ENCODE data around the gene DNPH1. TPM values are rescaled to one million over a fixed set of nuclear protein-coding genes. Genes with fewer than 3 reads are reported as not detected.

The DNPH1 gene
- total RNA-seq, 3 donors from 2014 or later = 42.7 to 69.0 (median 45.7) TPM

- ATAC-seq (no peak), DNase-seq (no peak)
- Histone ChIP-seq H3K9me3 (no peaks in the 10 kb centered on the region), H3K36me3 (ENCODE audit: low read depth) (no peaks in the 10 kb centered on the region), H3K4me3 (no peak overlapping the region), H3K4me1 (ENCODE audit: low read depth) (peaks cover 60% of the 10 kb centered on the region)
- TF ChIP-seq CTCF (IDR thresholded peaks at IDR 0.05) = no peak
- intact Hi-C loops (cut with DNase I, micrococcal nuclease) = no loop called here
Measured at GRCh38 chr6:43271944-43272343, 42.7 kb upstream of the DNPH1 start.

- intact Hi-C loops (cut with DNase I, micrococcal nuclease) = no loop called here
- Histone ChIP-seq H3K4me3 (no peak overlapping the region), H3K4me1 (ENCODE audit: low read depth) (peaks cover 53% of the 10 kb centered on the region), H3K36me3 (ENCODE audit: low read depth) (no peaks in the 10 kb centered on the region), H3K9me3 (no peaks in the 10 kb centered on the region)
- ATAC-seq (no peak), DNase-seq (peak in 2 of 3 donors; percentile 20 to 26)
- TF ChIP-seq CTCF (IDR thresholded peaks at IDR 0.05) = no peak
Measured at GRCh38 chr6:43271103-43271815, 42.0 kb upstream of the DNPH1 start.

- Histone ChIP-seq H3K4me1 (ENCODE audit: low read depth) (peaks cover 40% of the 10 kb centered on the region), H3K9me3 (no peaks in the 10 kb centered on the region), H3K36me3 (ENCODE audit: low read depth) (no peaks in the 10 kb centered on the region), H3K4me3 (no peak overlapping the region)
- ATAC-seq = peak; percentile 60
- TF ChIP-seq CTCF (IDR thresholded peaks at IDR 0.05) = no peak
- peak; percentile 77 to 89 (median 81) for DNase-seq
- intact Hi-C loops (cut with DNase I, micrococcal nuclease) = loop anchor here (2.0 to 10.0 kb wide), 2 partner anchors 21 to 65 kb away; no protein-coding TSS in a partner anchor
Measured at GRCh38 chr6:43269273-43270007, 40.2 kb upstream of the DNPH1 start.

- H3K36me3 ChIP-seq (ENCODE audit: low read depth) = no peaks in the 10 kb centered on the region
- DNase-seq = peak in 1 of 3 donors; percentile 41
- ATAC-seq = no peak
Measured at GRCh38 chr6:43268782-43269272, 39.5 kb upstream of the DNPH1 start.

GRCh38 chr6:43268355-43268700, 39.0 kb upstream of the DNPH1 start:
- ATAC-seq (no peak), DNase-seq (no peak)
- TF ChIP-seq CTCF (IDR thresholded peaks at IDR 0.05) = no peak
- Histone ChIP-seq H3K4me1 (ENCODE audit: low read depth) (peaks cover 40% of the 10 kb centered on the region), H3K36me3 (ENCODE audit: low read depth) (no peaks in the 10 kb centered on the region), H3K4me3 (no peak overlapping the region), H3K9me3 (no peaks in the 10 kb centered on the region)
- intact Hi-C loops (cut with DNase I, micrococcal nuclease) = loop anchor here (2.0 to 10.0 kb wide), 2 partner anchors 22 to 66 kb away; no protein-coding TSS in a partner anchor

More at GRCh38 chr6:43268782-43269272, 39.5 kb upstream of the DNPH1 start:
- H3K4me1 ChIP-seq (ENCODE audit: low read depth) = peaks cover 40% of the 10 kb centered on the region
- no peaks in the 10 kb centered on the region for H3K9me3 ChIP-seq
- intact Hi-C loops (cut with DNase I, micrococcal nuclease) = loop anchor here (2.0 to 10.0 kb wide), 2 partner anchors 22 to 66 kb away; no protein-coding TSS in a partner anchor
- TF ChIP-seq CTCF (IDR thresholded peaks at IDR 0.05) = no peak
- H3K4me3 ChIP-seq = no peak overlapping the region
